Activated CD4-positive, alpha-beta memory T cell treated with anti-CD3 and anti-CD28 coated beads, Interleukin-2, amount 10 ng/mL, durations not matched to agents 7 days and 5 days (primary cell): ENCODE results near the gene LCE3D. TPM values are rescaled to one million over a fixed set of nuclear protein-coding genes. Genes with fewer than 3 reads are reported as not detected.
"Not testable (repeated sequence)": the region's sequence is repeated elsewhere in the genome, so short reads cannot be mapped to it uniquely, and the experiment has no call there.

ENCODE experiments used
- CTCF ChIA-PET: fragments of 350-600 bp; sonication (Branson Sonifier 250); formaldehyde crosslinking; loops from one replicate; lab custom pipeline; 2021; ENCODE audit warnings: antibody characterized with exemption, inconsistent platforms; lab: Charles Lee
- POLR2A ChIA-PET: fragments of 350-600 bp; sonication (Branson Sonifier 250); formaldehyde crosslinking; loops from one replicate; lab custom pipeline; 2021; ENCODE audit warnings: antibody characterized with exemption; lab: Charles Lee
- DNase-seq: peaks from one replicate; pipeline ENCODE4 v3.0.0-alpha.2; 2020
- H3K27ac Mint-ChIP-seq: one replicate; pipeline ENCODE4 v1.8.0; 2021; ENCODE audit warnings: mild to moderate bottlenecking, mixed read lengths
- H3K27me3 Mint-ChIP-seq: one replicate; pipeline ENCODE4 v1.8.0; 2021; ENCODE audit warnings: mixed read lengths
- H3K36me3 Mint-ChIP-seq: one replicate; pipeline ENCODE4 v1.8.0; 2021; ENCODE audit warnings: low read depth, mixed read lengths
- H3K4me1 Mint-ChIP-seq: one replicate; pipeline ENCODE4 v1.8.0; 2021; ENCODE audit warnings: mixed read lengths
- H3K4me3 Mint-ChIP-seq: one replicate; pipeline ENCODE4 v1.8.0; 2021; ENCODE audit warnings: mild to moderate bottlenecking, mixed read lengths
- H3K9me3 Mint-ChIP-seq: one replicate; pipeline ENCODE4 v1.8.0; 2021; ENCODE audit warnings: mixed read lengths
- total RNA-seq, 2 experiments: library from RNA; stranded (reverse); gene quantifications; one replicate each; pipeline ENCODE4 v1.2.3, GENCODE V29; 2021

LCE3D gene
- not detected for total RNA-seq

DNA sequence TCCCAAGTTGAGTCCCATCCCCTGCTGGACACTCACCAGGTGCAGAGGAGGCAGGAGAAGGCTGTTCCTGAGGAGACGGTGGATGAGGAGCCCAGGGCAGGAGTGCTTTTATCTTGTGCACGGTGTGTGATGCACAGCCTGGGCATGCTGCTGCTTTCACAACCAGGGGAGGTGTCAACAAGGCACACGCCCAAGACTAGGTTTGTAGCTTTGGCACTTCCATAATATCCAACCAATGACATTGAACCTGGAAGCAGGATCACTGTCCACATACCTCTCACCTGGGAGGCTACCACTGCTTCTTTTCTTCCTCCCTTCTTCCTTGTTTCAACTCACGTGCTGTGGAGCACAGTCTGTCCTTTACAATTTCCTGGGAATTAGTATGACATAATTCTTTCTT is at the start of gene LCE3D:
LCE3D (minus strand) TSS at position 84 of the 400 bp plus-strand sequence. CDS start 580 bp downstream, outside the sequence.
- H3K4me1 Mint-ChIP-seq: peaks cover 9% of the 10 kb centered on the region
- no peaks in the 10 kb centered on the region for H3K36me3 Mint-ChIP-seq
- POLR2A ChIA-PET: no interaction called here
- no peaks in the 10 kb centered on the region for H3K27me3 Mint-ChIP-seq
- no peak within 1 kb of the TSS for H3K4me3 Mint-ChIP-seq
- no peak for DNase-seq
- H3K9me3 Mint-ChIP-seq: no peaks in the 10 kb centered on the region
- CTCF ChIA-PET: no interaction called here
- H3K27ac Mint-ChIP-seq: no peak within 1 kb of the TSS

DNA sequence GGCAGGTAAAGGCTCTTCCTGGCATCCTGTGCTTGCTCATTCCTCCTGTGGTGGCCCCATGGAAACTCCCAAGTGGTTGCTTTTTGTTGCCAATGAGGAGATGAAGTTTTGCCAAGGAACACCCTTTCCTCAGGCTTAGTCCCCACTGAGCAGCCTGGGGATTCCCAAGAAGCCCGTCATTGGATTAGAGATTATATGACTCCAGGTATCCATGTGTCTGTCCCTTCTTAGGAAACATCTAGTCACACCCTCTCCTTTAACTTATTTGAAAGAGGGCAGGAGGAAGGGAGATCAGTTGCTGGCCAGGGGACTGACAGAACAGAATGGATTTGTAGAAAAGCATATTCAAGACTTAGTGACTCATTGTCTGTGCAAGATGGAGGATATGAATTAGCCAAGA is 46.4 kb upstream of the LCE3D start:
- ChIA-PET POLR2A (no interaction called here), CTCF (no interaction called here)
- peaks cover 6% of the 10 kb centered on the region for H3K27me3 Mint-ChIP-seq
- no peaks in the 10 kb centered on the region for H3K9me3 Mint-ChIP-seq
- H3K36me3 Mint-ChIP-seq: no peaks in the 10 kb centered on the region
- H3K4me1 Mint-ChIP-seq: peaks cover 2% of the 10 kb centered on the region
- H3K4me3 Mint-ChIP-seq: no peak overlapping the region
- DNase-seq: no peak
- no peak overlapping the region for H3K27ac Mint-ChIP-seq

GRCh38 chr1:152623203-152623844 is 43.0 kb upstream of the LCE3D start:
- Mint-ChIP-seq H3K27me3 (peaks cover 6% of the 10 kb centered on the region), H3K4me1 (peaks cover 2% of the 10 kb centered on the region), H3K4me3 (no peak overlapping the region), H3K36me3 (no peaks in the 10 kb centered on the region), H3K9me3 (peaks cover 6% of the 10 kb centered on the region), H3K27ac (no peak overlapping the region)
- POLR2A ChIA-PET: no interaction called here
- DNase-seq: peak; percentile 21
- CTCF ChIA-PET: interaction anchor here (1.1 to 1.7 kb wide), 3 partner anchors 9 to 30 kb away, joined by 3 to 6 read pairs (median 4); no protein-coding TSS in a partner anchor

- H3K36me3 Mint-ChIP-seq: no peaks in the 10 kb centered on the region
- POLR2A ChIA-PET: no interaction called here
- H3K9me3 Mint-ChIP-seq: peaks cover 8% of the 10 kb centered on the region
- H3K27ac Mint-ChIP-seq: no peak within 1 kb of the TSS
- H3K4me3 Mint-ChIP-seq: no peak within 1 kb of the TSS
- peaks cover 6% of the 10 kb centered on the region for H3K27me3 Mint-ChIP-seq
- CTCF ChIA-PET: interaction anchor here (1.1 to 1.7 kb wide), 3 partner anchors 10 to 31 kb away, joined by 3 to 6 read pairs (median 4); no protein-coding TSS in a partner anchor
- H3K4me1 Mint-ChIP-seq: peaks cover 2% of the 10 kb centered on the region
- peak; percentile 20 for DNase-seq
These were observed 42.5 kb upstream of the LCE3D start, which contains the start of gene LCE3A for GRCh38 chr1:152622803-152623202. TSS of gene LCE3A (minus strand) at chr1:152623103. CDS start at chr1:152623103, 0 bp downstream.

DNA sequence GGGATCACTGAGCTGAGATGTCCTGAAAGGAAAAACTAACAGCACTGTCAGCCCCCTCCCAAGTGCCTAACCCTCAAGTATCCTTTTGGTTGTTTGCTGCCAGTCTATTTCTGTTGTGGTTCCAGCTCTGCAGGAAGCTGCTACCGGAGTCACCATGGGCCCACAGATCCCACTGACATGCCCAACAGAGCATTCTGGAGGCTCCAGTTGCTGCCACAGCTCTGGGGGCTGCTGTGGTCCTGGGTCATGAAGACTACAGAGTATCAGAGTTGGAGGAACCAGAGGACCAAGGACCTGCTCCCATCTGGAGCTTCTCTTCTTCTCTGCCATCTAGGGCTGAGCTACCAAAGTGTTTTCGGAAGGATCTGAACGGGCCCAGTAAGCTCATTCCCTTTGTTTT is 41.7 kb upstream of the LCE3D start:
- H3K9me3 Mint-ChIP-seq: peaks cover 13% of the 10 kb centered on the region
- POLR2A ChIA-PET: no interaction called here
- peaks cover 6% of the 10 kb centered on the region for H3K27me3 Mint-ChIP-seq
- no peaks in the 10 kb centered on the region for H3K36me3 Mint-ChIP-seq
- no peak overlapping the region for H3K4me3 Mint-ChIP-seq
- no peak for DNase-seq
- CTCF ChIA-PET: interaction anchor here (1.3 kb wide), 1 partner anchor 17 kb away, joined by 4 read pairs; no protein-coding TSS in a partner anchor
- H3K27ac Mint-ChIP-seq: no peak overlapping the region
- peaks cover 2% of the 10 kb centered on the region for H3K4me1 Mint-ChIP-seq

DNA sequence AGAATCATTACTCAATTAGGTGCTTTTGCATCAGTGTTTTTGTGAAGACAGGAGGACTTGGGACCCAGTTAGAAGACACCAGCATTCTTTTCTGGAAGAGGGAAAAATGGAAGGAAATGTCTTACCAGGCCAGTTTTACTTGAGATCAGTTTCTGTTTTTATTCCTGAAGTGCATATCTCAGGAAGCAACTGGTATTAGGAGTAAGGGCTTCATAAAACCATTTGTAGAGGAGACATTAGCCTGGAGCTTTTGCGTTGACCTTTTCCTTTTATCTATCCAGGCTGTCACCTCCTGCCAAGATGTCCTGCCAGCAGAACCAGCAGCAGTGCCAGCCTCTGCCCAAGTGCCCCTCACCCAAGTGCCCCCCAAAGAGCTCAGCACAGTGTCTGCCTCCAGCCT is 33.2 kb upstream of the LCE3D start, which contains the start of gene LCE3B:
LCE3B (plus strand) TSS at position 301 of the 400 bp plus-strand sequence; CDS start at position 301, 0 bp downstream.
- Mint-ChIP-seq H3K4me3 (no peak within 1 kb of the TSS), H3K9me3 (peaks cover 9% of the 10 kb centered on the region), H3K4me1 (no peaks in the 10 kb centered on the region), H3K27me3 (no peaks in the 10 kb centered on the region), H3K27ac (no peak within 1 kb of the TSS), H3K36me3 (no peaks in the 10 kb centered on the region)
- no peak for DNase-seq
- CTCF ChIA-PET: no interaction called here
- POLR2A ChIA-PET: no interaction called here

DNA sequence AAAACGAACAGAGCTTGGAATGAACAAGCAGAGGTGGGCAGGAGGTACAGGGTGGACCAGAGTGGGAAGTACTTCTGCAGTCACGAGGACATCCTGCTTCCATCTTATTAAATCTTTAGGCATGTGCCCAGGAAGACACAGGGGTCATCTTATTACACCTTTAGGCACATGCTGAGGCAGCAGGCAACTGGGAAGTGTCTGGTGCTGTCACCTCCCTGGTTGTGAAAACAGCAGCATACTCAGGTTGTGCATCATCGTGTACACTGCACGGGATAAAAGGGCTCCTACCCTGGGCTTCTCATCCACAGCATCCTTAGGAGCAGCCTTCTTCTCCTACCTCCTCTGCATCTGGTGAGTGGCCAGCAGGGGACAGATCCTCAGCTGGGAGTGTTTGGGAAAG is 19.6 kb upstream of the LCE3D start, which contains the start of gene LCE3C:
LCE3C (plus strand) TSS at position 301 of the 400 bp plus-strand sequence. CDS start 498 bp downstream, outside the sequence.
- no peaks in the 10 kb centered on the region for H3K9me3 Mint-ChIP-seq
- DNase-seq: no peak
- POLR2A ChIA-PET: no interaction called here
- CTCF ChIA-PET: no interaction called here
- H3K4me1 Mint-ChIP-seq: no peaks in the 10 kb centered on the region
- H3K27me3 Mint-ChIP-seq: no peaks in the 10 kb centered on the region
- no peaks in the 10 kb centered on the region for H3K36me3 Mint-ChIP-seq
- H3K4me3 Mint-ChIP-seq: no peak within 1 kb of the TSS
- no peak within 1 kb of the TSS for H3K27ac Mint-ChIP-seq

GRCh38 chr1:152596986-152597385 is 16.7 kb upstream of the LCE3D start:
- CTCF ChIA-PET: interaction anchor here (0.6 kb wide), 1 partner anchor 844 kb away, joined by 3 read pairs; no protein-coding TSS in a partner anchor
- Mint-ChIP-seq H3K4me3 (no peak overlapping the region), H3K27me3 (no peaks in the 10 kb centered on the region), H3K27ac (no peak overlapping the region), H3K36me3 (no peaks in the 10 kb centered on the region), H3K4me1 (no peaks in the 10 kb centered on the region), H3K9me3 (no peaks in the 10 kb centered on the region)
- POLR2A ChIA-PET: no interaction called here
- DNase-seq: no peak

GRCh38 chr1:152585586-152585985 is 5.3 kb upstream of the LCE3D start:
- H3K36me3 Mint-ChIP-seq: no peaks in the 10 kb centered on the region
- H3K4me3 Mint-ChIP-seq: no peak overlapping the region
- no peaks in the 10 kb centered on the region for H3K4me1 Mint-ChIP-seq
- CTCF ChIA-PET: no interaction called here
- H3K9me3 Mint-ChIP-seq: no peaks in the 10 kb centered on the region
- no peak for DNase-seq
- no peaks in the 10 kb centered on the region for H3K27me3 Mint-ChIP-seq
- POLR2A ChIA-PET: no interaction called here
- no peak overlapping the region for H3K27ac Mint-ChIP-seq

DNA sequence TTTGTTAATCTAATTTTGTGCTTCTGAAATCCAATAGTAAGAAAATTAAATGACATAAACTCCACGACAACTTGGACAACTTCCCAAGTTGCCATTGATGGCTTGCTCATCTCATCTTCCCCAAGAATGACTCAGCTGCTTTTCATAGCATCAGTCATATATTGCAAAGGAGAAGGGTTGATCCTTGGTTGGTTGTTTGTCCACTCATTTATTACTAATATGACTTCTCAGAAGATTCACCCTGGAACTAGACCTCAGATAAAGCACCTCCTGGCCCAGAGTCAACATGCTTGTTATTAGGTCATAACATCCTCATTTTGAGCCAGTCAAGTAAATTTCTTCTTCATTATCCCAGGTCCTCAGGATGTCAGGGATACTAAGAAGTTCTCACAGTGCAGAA is 2.3 kb upstream of the LCE3D start:
- no peak overlapping the region for H3K4me3 Mint-ChIP-seq
- H3K4me1 Mint-ChIP-seq: no peaks in the 10 kb centered on the region
- DNase-seq: no peak
- no peaks in the 10 kb centered on the region for H3K9me3 Mint-ChIP-seq
- H3K27me3 Mint-ChIP-seq: no peaks in the 10 kb centered on the region
- H3K36me3 Mint-ChIP-seq: no peaks in the 10 kb centered on the region
- no peak overlapping the region for H3K27ac Mint-ChIP-seq
- CTCF ChIA-PET: no interaction called here
- POLR2A ChIA-PET: no interaction called here

DNA sequence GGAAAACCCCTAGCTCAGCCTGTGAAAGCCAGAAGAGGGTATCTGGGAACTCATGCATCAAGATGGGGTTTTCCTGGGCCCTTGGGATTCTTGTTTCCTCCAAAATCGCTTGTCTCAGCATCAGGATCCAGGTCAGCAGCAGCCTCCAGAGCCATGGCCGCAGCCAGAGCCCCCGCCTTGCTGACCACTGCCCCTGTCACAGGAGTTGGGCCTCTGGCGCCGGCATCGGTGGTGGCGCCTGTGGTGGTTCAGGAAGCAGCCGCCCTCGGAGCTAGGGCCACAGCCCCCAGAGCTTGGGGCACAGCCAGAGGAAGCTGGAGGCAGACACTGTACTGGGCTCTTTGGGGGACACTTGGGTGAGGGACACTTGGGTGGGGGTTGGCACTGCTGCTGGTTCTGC is 790 bp downstream of the LCE3D start:
- POLR2A ChIA-PET, H3K27me3 Mint-ChIP-seq, H3K27ac Mint-ChIP-seq, H3K9me3 Mint-ChIP-seq, H3K36me3 Mint-ChIP-seq, DNase-seq, H3K4me1 Mint-ChIP-seq, H3K4me3 Mint-ChIP-seq, CTCF ChIA-PET: not testable (repeated sequence)

GRCh38 chr1:152577168-152577567 is 3.1 kb downstream of the LCE3D start:
- Mint-ChIP-seq H3K4me3 (no peak overlapping the region), H3K9me3 (no peaks in the 10 kb centered on the region), H3K27me3 (peaks cover 16% of the 10 kb centered on the region), H3K4me1 (peaks cover 9% of the 10 kb centered on the region), H3K36me3 (no peaks in the 10 kb centered on the region), H3K27ac (peak overlapping the region; percentile 56)
- ChIA-PET CTCF (interaction anchor here (1.2 kb wide), 2 partner anchors 85 to 117 kb away, joined by 3 to 4 read pairs; no protein-coding TSS in a partner anchor), POLR2A (no interaction called here)
- peak; percentile 38 for DNase-seq

DNA sequence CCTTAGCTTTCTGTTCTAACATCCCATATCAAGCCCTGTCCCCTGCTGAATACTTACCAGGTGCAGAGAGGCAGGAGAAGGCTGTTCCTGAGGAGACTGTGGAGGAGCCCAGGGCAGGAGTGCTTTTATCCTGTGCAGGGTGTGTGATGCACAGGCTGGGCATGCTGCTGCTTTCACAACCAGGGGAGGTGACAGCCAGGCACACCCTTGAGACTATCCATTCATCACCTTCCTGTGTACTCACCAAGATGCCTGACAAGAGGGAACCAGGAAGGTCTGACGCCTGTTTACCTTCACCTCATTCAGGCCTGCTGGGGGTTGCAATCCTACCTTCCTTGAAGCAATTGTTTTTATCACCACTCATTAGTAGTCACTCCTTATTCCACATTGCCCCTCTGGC is 13.6 kb downstream of the LCE3D start, which contains the start of gene LCE3E:
LCE3E (minus strand) TSS at position 100 of the 400 bp plus-strand sequence. CDS start 572 bp downstream, outside the sequence.
- H3K9me3 Mint-ChIP-seq: no peaks in the 10 kb centered on the region
- ChIA-PET POLR2A (no interaction called here), CTCF (no interaction called here)
- no peaks in the 10 kb centered on the region for H3K36me3 Mint-ChIP-seq
- no peak within 1 kb of the TSS for H3K27ac Mint-ChIP-seq
- H3K4me3 Mint-ChIP-seq: no peak within 1 kb of the TSS
- DNase-seq: no peak
- peaks cover 7% of the 10 kb centered on the region for H3K27me3 Mint-ChIP-seq
- H3K4me1 Mint-ChIP-seq: peaks cover 8% of the 10 kb centered on the region
